Neutrophil (primary cell): Measurements from ENCODE around the gene NHS.

Source experiments
- H3K27ac ChIP-seq: fragments of 200-600 bp; sonication (generic); 2 replicates; pipeline ENCODE4 v1.5.1; 2016; ENCODE audit warnings: mild to moderate bottlenecking, moderate library complexity
- H3K27me3 ChIP-seq: fragments of 200-600 bp; sonication (generic); 2 replicates; pipeline ENCODE4 v1.6.0; 2016; ENCODE audit warnings: mild to moderate bottlenecking
- H3K36me3 ChIP-seq: fragments of 200-600 bp; sonication (generic); 2 replicates; pipeline ENCODE4 v1.5.1; 2017
- H3K4me1 ChIP-seq, 2 experiments: fragments of 200-600 bp in 1 of 2; sonication (generic) in 1 of 2; 1 replicate in 1 of 2; 2 replicates in 1 of 2; pipeline versions ENCODE4 v1.5.1 to v1.6.1; 2013 to 2016; ENCODE audit warnings: low read depth in 1 of 2, low read length in 1 of 2, mild to moderate bottlenecking in 1 of 2, moderate library complexity in 1 of 2; ENCODE audit not compliant: control insufficient read depth in 1 of 2, insufficient read depth in 1 of 2
- H3K4me3 ChIP-seq, 2 experiments: fragments of 200-600 bp in 1 of 2; sonication (generic) in 1 of 2; 1 replicate in 1 of 2; 2 replicates in 1 of 2; pipeline ENCODE4 v1.5.1; 2013 to 2016; ENCODE audit warnings: low read depth in 1 of 2, low read length in 1 of 2, mild to moderate bottlenecking in 1 of 2, moderate library complexity in 1 of 2
- H3K9me3 ChIP-seq: fragments of 200-600 bp; sonication (generic); 2 replicates; pipeline ENCODE4 v1.5.1; 2016
- CTCF ChIP-seq: fragments of 200-600 bp; sonication (generic); IDR thresholded peaks from 2 replicates; pipeline ENCODE4 v1.5.1; 2016; ENCODE audit warnings: antibody characterized with exemption

NHS gene

GRCh38 chrX:17768997-17769396, 394.0 kb downstream of the NHS start:
- no peaks in the 10 kb centered on the region for H3K4me1 ChIP-seq
- no peaks in the 10 kb centered on the region for H3K36me3 ChIP-seq
- H3K27ac ChIP-seq, result no peak overlapping the region
- no peaks in the 10 kb centered on the region for H3K9me3 ChIP-seq
- H3K4me3 ChIP-seq, result no peak overlapping the region
- TF ChIP-seq CTCF, result no peak
- peaks cover 28% of the 10 kb centered on the region for H3K27me3 ChIP-seq

GRCh38 chrX:17769701-17770269, 394.8 kb downstream of the NHS start:
- Histone ChIP-seq H3K36me3 (no peaks in the 10 kb centered on the region), H3K9me3 (no peaks in the 10 kb centered on the region), H3K4me1 (no peaks in the 10 kb centered on the region), H3K27me3 (peaks cover 29% of the 10 kb centered on the region), H3K4me3 (no peak overlapping the region), H3K27ac (no peak overlapping the region)
- TF ChIP-seq CTCF, result no peak

GRCh38 chrX:17773221-17773876, 398.3 kb downstream of the NHS start:
- Histone ChIP-seq H3K27ac (no peak overlapping the region), H3K4me3 (no peak overlapping the region), H3K36me3 (no peaks in the 10 kb centered on the region), H3K9me3 (no peaks in the 10 kb centered on the region), H3K27me3 (peaks cover 29% of the 10 kb centered on the region), H3K4me1 (peaks cover 4% of the 10 kb centered on the region in 2 experiments)
- no peak for TF ChIP-seq CTCF

- no peaks in the 10 kb centered on the region for H3K9me3 ChIP-seq
- H3K36me3 ChIP-seq, result no peaks in the 10 kb centered on the region
- no peak overlapping the region for H3K27ac ChIP-seq
- peaks cover 10 to 11% of the 10 kb centered on the region in 2 experiments for H3K4me1 ChIP-seq
- peaks cover 29% of the 10 kb centered on the region for H3K27me3 ChIP-seq
- no peak overlapping the region for H3K4me3 ChIP-seq
- TF ChIP-seq CTCF, result no peak
These were observed 399.1 kb downstream of the NHS start for GRCh38 chrX:17774053-17774452.

GRCh38 chrX:17778997-17779396, 404.0 kb downstream of the NHS start:
- peaks cover 1% of the 10 kb centered on the region for H3K27me3 ChIP-seq
- no peaks in the 10 kb centered on the region for H3K36me3 ChIP-seq
- H3K9me3 ChIP-seq, result no peaks in the 10 kb centered on the region
- no peak for TF ChIP-seq CTCF
- H3K4me3 ChIP-seq, result no peak overlapping the region
- H3K4me1 ChIP-seq, result peaks cover 17 to 18% of the 10 kb centered on the region in 2 experiments
- H3K27ac ChIP-seq, result no peak overlapping the region
